Body of pancreas (tissue), 4 donors: ENCODE results near the gene ABLIM3. TPM values are rescaled to one million over a fixed set of nuclear protein-coding genes. Genes with fewer than 3 reads are reported as not detected.

Experiments
- ATAC-seq: fragments of 150-250 bp; one replicate; pipeline ENCODE4 v1.9.1; 2016
- DNase-seq, 4 donors: peaks; one replicate each; pipeline ENCODE4 v3.0.0-alpha.2; 2019
- H3K27ac ChIP-seq, 4 donors: fragments of 200-600 bp; sonication (generic); 1 replicate in 3 of 4; 2 replicates in 1 of 4; pipeline versions ENCODE4 v1.5.1 to v1.6.1; 2016 to 2019; ENCODE audit warnings: mild to moderate bottlenecking in 1 of 4, mixed read lengths in 1 of 4, moderate library complexity in 1 of 4
- H3K27me3 ChIP-seq, 2 donors: fragments of 200-600 bp; sonication (generic); one replicate each; pipeline ENCODE4 v1.6.0; 2016; ENCODE audit warnings: mild to moderate bottlenecking in 1 of 2
- H3K36me3 ChIP-seq, 2 donors: fragments of 200-600 bp; sonication (generic); replicated peaks in 1 of 2; 2 replicates each; pipeline ENCODE4 v1.5.1; 2016; ENCODE audit warnings: low read depth in 2 of 2; ENCODE audit not compliant: insufficient read depth in 1 of 2
- H3K4me1 ChIP-seq: fragments of 200-600 bp; sonication (generic); one replicate; pipeline ENCODE4 v1.6.0; 2016
- H3K4me3 ChIP-seq, 2 donors: fragments of 200-600 bp; sonication (generic); 1 replicate in 1 of 2; 2 replicates in 1 of 2; pipeline ENCODE4 v1.5.1; 2016 to 2019
- H3K9me3 ChIP-seq, 3 donors: fragments of 200-600 bp; sonication (generic); 1 replicate in 2 of 3; 2 replicates in 1 of 3; pipeline ENCODE4 v1.5.1; 2016
- CTCF ChIP-seq, 7 experiments: fragments of 450-650 bp in 4 of 7; fragments of 200-600 bp in 3 of 7; sonication (generic) in 3 of 7; IDR thresholded peaks; one replicate each; pipeline ENCODE4 v1.5.1; 2016 to 2019; ENCODE audit warnings: antibody characterized with exemption in 7 of 7
- POLR2A ChIP-seq, 3 donors: fragments of 450-650 bp; IDR thresholded peaks; one replicate each; pipeline ENCODE4 v1.6.1; 2016; ENCODE audit warnings: antibody characterized with exemption in 3 of 3, mild to moderate bottlenecking in 2 of 3
- WGBS, 2 donors: methylation state at CpG; one replicate each; pipeline ENCODE4 v1.1.5; 2017; 5-methylcytosine and 5-hydroxymethylcytosine counted together
- intact Hi-C: fragments of 100-400 bp; cut with DNase I; formaldehyde crosslinking; loops from one replicate; pipeline ENCODE4 v1.15.1; 2023
- total RNA-seq, 2 donors: library from RNA; depleted of rRNA; stranded (reverse); fragments of >200 nt; gene quantifications; one replicate each; pipeline ENCODE4 v1.1.0, GENCODE V29; 2016

Gene ABLIM3
- total RNA-seq, 2 donors from 2014 or later: 3.9 to 11.2 TPM

GRCh38 chr5:149235841-149236240 lies 94.5 kb downstream of the ABLIM3 start:
- TF ChIP-seq POLR2A (IDR thresholded peaks at IDR 0.05): no peak
- no peak for TF ChIP-seq CTCF (IDR thresholded peaks at IDR 0.05)
- DNase-seq (no peak), ATAC-seq (no peak)
- no peak overlapping the region for H3K4me3 ChIP-seq
- H3K9me3 ChIP-seq: no peaks in the 10 kb centered on the region
- no peaks in the 10 kb centered on the region for H3K36me3 ChIP-seq
- no peaks in the 10 kb centered on the region for H3K4me1 ChIP-seq
- no peak overlapping the region for H3K27ac ChIP-seq
- H3K27me3 ChIP-seq: no peaks in the 10 kb centered on the region
- intact Hi-C loops: no loop called here

- Histone ChIP-seq H3K4me3 (no peak overlapping the region), H3K4me1 (no peaks in the 10 kb centered on the region), H3K36me3 (no peaks in the 10 kb centered on the region), H3K27me3 (no peaks in the 10 kb centered on the region), H3K9me3 (no peaks in the 10 kb centered on the region), H3K27ac (no peak overlapping the region)
- WGBS, 2 donors: 42 to 57% methylated on average over 4 of the region's 4 CpGs
- no peak for TF ChIP-seq POLR2A (IDR thresholded peaks at IDR 0.05)
- no peak for TF ChIP-seq CTCF (IDR thresholded peaks at IDR 0.05)
- DNase-seq: no peak
- ATAC-seq: no peak
- intact Hi-C loops: no loop called here
These were observed 96.4 kb downstream of the ABLIM3 start for GRCh38 chr5:149237662-149238061.

DNA sequence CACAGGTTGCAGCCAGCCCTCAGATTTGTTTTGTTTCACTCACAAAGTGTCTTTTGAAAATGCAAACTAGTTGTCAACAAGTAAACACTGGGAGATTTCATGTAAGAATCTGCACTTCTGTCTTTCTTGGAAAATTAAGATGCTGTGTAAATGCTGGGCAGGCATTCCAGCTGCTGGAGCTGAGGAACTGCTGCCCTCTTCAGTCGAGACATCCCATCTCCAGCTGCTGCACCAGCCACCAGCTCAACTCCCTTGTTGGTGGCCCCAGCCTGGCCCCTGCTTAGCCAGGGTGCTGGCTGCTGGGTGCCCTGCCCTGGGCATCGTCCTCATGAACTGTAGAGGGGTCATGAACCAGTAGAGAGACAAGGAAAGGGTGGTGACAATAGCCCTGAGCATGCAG lies 97.2 kb downstream of the ABLIM3 start:
- no peaks in the 10 kb centered on the region for H3K4me1 ChIP-seq
- H3K27ac ChIP-seq: no peak overlapping the region
- no peaks in the 10 kb centered on the region for H3K27me3 ChIP-seq
- intact Hi-C loops: no loop called here
- DNase-seq: no peak
- H3K9me3 ChIP-seq: no peaks in the 10 kb centered on the region
- no peaks in the 10 kb centered on the region for H3K36me3 ChIP-seq
- no peak overlapping the region for H3K4me3 ChIP-seq
- ATAC-seq: no peak
- 52% methylated on average over 2 of the region's 2 CpGs; no CpG with 5 or more reads in 1 of the 2 donors for WGBS, 2 donors
- no peak for TF ChIP-seq CTCF (IDR thresholded peaks at IDR 0.05)
- no peak for TF ChIP-seq POLR2A (IDR thresholded peaks at IDR 0.05)

GRCh38 chr5:149239917-149240316 lies 98.6 kb downstream of the ABLIM3 start:
- no peaks in the 10 kb centered on the region for H3K27me3 ChIP-seq
- intact Hi-C loops: no loop called here
- H3K27ac ChIP-seq: no peak overlapping the region
- DNase-seq (no peak), ATAC-seq (no peak)
- no peak overlapping the region for H3K4me3 ChIP-seq
- no peaks in the 10 kb centered on the region for H3K4me1 ChIP-seq
- H3K36me3 ChIP-seq: no peaks in the 10 kb centered on the region
- 66 to 70% methylated on average over 2 of the region's 2 CpGs for WGBS, 2 donors
- TF ChIP-seq CTCF (IDR thresholded peaks at IDR 0.05) (no peak), POLR2A (IDR thresholded peaks at IDR 0.05) (no peak)
- no peaks in the 10 kb centered on the region for H3K9me3 ChIP-seq

DNA sequence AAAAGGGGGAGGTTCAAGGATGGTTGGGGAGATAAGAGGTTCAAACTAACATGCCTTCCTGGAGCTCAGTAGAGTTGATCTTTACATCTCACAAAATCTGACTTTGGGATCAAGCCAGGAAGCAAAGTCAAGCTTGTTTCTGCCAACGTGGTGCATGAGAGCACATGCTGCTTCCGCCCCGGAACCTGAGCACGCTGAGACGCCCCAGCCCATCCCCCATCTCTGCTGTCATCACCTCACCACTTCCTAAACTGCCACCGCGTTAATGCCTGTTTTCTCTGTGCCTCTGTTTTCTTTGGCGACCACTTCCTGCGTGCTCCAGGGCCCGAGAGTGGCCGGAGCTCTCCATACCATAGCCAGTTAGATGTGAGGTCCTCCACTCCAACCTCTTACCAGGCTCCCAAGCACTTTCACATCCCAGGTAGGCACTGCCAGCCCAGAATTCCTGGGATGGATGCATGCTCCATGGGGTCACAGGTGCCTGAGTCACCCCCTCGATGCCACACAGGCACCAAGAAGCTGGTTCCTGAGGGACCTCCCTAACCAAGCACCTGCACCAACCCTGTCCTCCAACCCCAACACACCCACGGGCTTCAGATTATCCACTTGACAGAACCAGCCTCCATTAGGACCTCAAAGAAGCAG lies 99.2 kb downstream of the ABLIM3 start:
- Histone ChIP-seq H3K27me3 (no peaks in the 10 kb centered on the region), H3K27ac (no peak overlapping the region), H3K9me3 (no peaks in the 10 kb centered on the region), H3K36me3 (no peaks in the 10 kb centered on the region), H3K4me1 (no peaks in the 10 kb centered on the region), H3K4me3 (no peak overlapping the region)
- no peak for TF ChIP-seq POLR2A (IDR thresholded peaks at IDR 0.05)
- TF ChIP-seq CTCF (IDR thresholded peaks at IDR 0.05): no peak
- WGBS, 2 donors: 57 to 69% methylated on average over 13 of the region's 13 CpGs
- intact Hi-C loops: no loop called here
- ATAC-seq: no peak
- peak in 2 of 4 donors; percentile 19 to 44 for DNase-seq
